Endothelial cell of umbilical vein (primary cell): ENCODE measurements around the gene PSMD3. TPM values are rescaled to one million over a fixed set of nuclear protein-coding genes. Genes with fewer than 3 reads are reported as not detected.

ENCODE experiments used
- BruUV-seq: library from RNA; stranded (reverse); fragments of 400-500 nt; replicated peaks from 2 replicates; lab custom pipeline; 2021; lab: Mats Ljungman, UMichigan
- CTCF ChIA-PET: fragments of 300-600, 350-600 bp; sonication (Branson Sonifier 250); formaldehyde crosslinking; loops from one replicate; lab custom pipeline; 2021; ENCODE audit warnings: antibody characterized with exemption, inconsistent platforms; lab: Charles Lee
- POLR2A ChIA-PET: fragments of 300-600, 350-600 bp; sonication (Branson Sonifier 250); formaldehyde crosslinking; loops from one replicate; lab custom pipeline; 2021; ENCODE audit warnings: antibody characterized with exemption, inconsistent platforms; lab: Charles Lee
- DNase-seq: peaks from one replicate; pipeline ENCODE4 v3.0.0-alpha.2; 2011; ENCODE audit warnings: low read depth, low spot score
- FAIRE-seq: peaks from 2 replicates; lab custom pipeline; 2011; peaks lifted over from hg19 to GRCh38; lab: Jason Lieb, UNC
- H2AFZ ChIP-seq: 2 replicates; pipeline ENCODE4 v1.6.0; 2012; ENCODE audit warnings: low read depth, low read length, control low read depth, inconsistent platforms
- H3K27ac ChIP-seq: 2 replicates; pipeline ENCODE4 v1.5.1; 2011; ENCODE audit warnings: low read depth, mild to moderate bottlenecking, control low read depth, low read length, moderate library complexity; ENCODE audit not compliant: insufficient read depth
- H3K27me3 ChIP-seq, 2 experiments: 2 replicates each; pipeline versions ENCODE4 v1.6.0 to v1.6.1; 2011; ENCODE audit warnings: low read length in 2 of 2, mixed read lengths in 1 of 2; ENCODE audit not compliant: control insufficient read depth in 2 of 2, insufficient read depth in 2 of 2
- H3K36me3 ChIP-seq, 2 experiments: 2 replicates in 1 of 2; 3 replicates in 1 of 2; pipeline ENCODE4 v1.5.1; 2011; ENCODE audit warnings: low read length in 2 of 2, mild to moderate bottlenecking in 1 of 2, moderate library complexity in 1 of 2; ENCODE audit not compliant: control insufficient read depth in 2 of 2, insufficient read depth in 2 of 2; ENCODE audit errors: extremely low read depth in 1 of 2
- H3K4me1 ChIP-seq: 3 replicates; pipeline ENCODE4 v1.5.1; 2011; ENCODE audit warnings: mild to moderate bottlenecking, low read length; ENCODE audit not compliant: control insufficient read depth, insufficient read depth; ENCODE audit errors: extremely low read depth
- H3K4me2 ChIP-seq: 2 replicates; pipeline ENCODE4 v1.6.1; 2011; ENCODE audit warnings: low read length, control low read depth, mixed read lengths; ENCODE audit not compliant: insufficient read depth
- H3K4me3 ChIP-seq, 3 experiments: fragments of 200-600 bp in 1 of 3; sonication (generic), shearing (Covaris generic) in 1 of 3; replicated peaks in 1 of 3; 2 replicates each; pipeline ENCODE4 v1.5.1; 2011 to 2016; ENCODE audit warnings: control low read depth in 3 of 3, low read length in 3 of 3, mild to moderate bottlenecking in 2 of 3, inconsistent platforms in 1 of 3, low read depth in 1 of 3, moderate library complexity in 1 of 3; ENCODE audit not compliant: insufficient read depth in 1 of 3
- H3K79me2 ChIP-seq: 2 replicates; pipeline ENCODE4 v1.6.0; 2012; ENCODE audit warnings: low read length, inconsistent platforms; ENCODE audit not compliant: control insufficient read depth, insufficient read depth
- H3K9ac ChIP-seq: replicated peaks from 2 replicates; pipeline ENCODE3; 2011; ENCODE audit warnings: low read length, control low read depth; ENCODE audit not compliant: insufficient read depth; ENCODE audit errors: extremely low read depth
- H3K9me1 ChIP-seq: replicated peaks from 3 replicates; pipeline ENCODE4 v1.6.0; 2011; ENCODE audit warnings: mild to moderate bottlenecking, low read length; ENCODE audit not compliant: control insufficient read depth, insufficient read depth; ENCODE audit errors: extremely low read depth
- H3K9me3 ChIP-seq: replicated peaks from 2 replicates; pipeline ENCODE4 v1.5.1; 2012; ENCODE audit warnings: low read length, inconsistent platforms; ENCODE audit not compliant: control insufficient read depth, insufficient read depth
- H4K20me1 ChIP-seq: replicated peaks from 2 replicates; pipeline ENCODE3; 2011; ENCODE audit warnings: mild to moderate bottlenecking, low read length; ENCODE audit not compliant: control insufficient read depth, insufficient read depth; ENCODE audit errors: extremely low read depth
- EZH2 ChIP-seq: IDR thresholded peaks from 2 replicates; pipeline ENCODE4 v1.6.1; 2012; ENCODE audit warnings: borderline replicate concordance, low read depth, mild to moderate bottlenecking, moderate library complexity, low read length, inconsistent platforms; ENCODE audit not compliant: severe bottlenecking
- FOS ChIP-seq: IDR thresholded peaks from 2 replicates; pipeline ENCODE4 v1.6.1; 2011; ENCODE audit warnings: mild to moderate bottlenecking, low read length, moderate library complexity, borderline replicate concordance; ENCODE audit not compliant: insufficient read depth
- GATA2 ChIP-seq: IDR thresholded peaks from 2 replicates; pipeline ENCODE4 v1.7.0; 2011; ENCODE audit warnings: low read depth, mild to moderate bottlenecking, moderate library complexity, mixed read lengths, low read length; ENCODE audit not compliant: insufficient read length, insufficient read depth
- JUN ChIP-seq: IDR thresholded peaks from 2 replicates; pipeline ENCODE4 v1.6.1; 2011; ENCODE audit warnings: borderline replicate concordance, low read depth; ENCODE audit not compliant: insufficient read length, insufficient read depth
- MYC ChIP-seq: IDR thresholded peaks from one replicate; pipeline ENCODE4 v1.6.1; 2011; ENCODE audit warnings: mild to moderate bottlenecking, low read depth, low read length
- POLR2A ChIP-seq: IDR thresholded peaks from 2 replicates; pipeline ENCODE4 v1.6.1; 2012; ENCODE audit warnings: low read depth, mild to moderate bottlenecking, control low read depth, low read length
- POLR2AphosphoS5 ChIP-seq: IDR thresholded peaks from 2 replicates; pipeline ENCODE4 v1.6.1; 2012; ENCODE audit warnings: low read depth, mild to moderate bottlenecking, control low read depth, low read length, moderate library complexity; ENCODE audit not compliant: insufficient read depth
- dilution Hi-C: fragments of 300-500 bp; cut with MboI; formaldehyde crosslinking; loops from one replicate; pipeline ENCODE4 v1.15.0; 2019; ENCODE audit warnings: low sequenced_read_pairs; ENCODE audit not compliant: extremely low pct_ligation_motif_present
- intact Hi-C: fragments of 100-400 bp; cut with micrococcal nuclease; formaldehyde crosslinking; loops from one replicate; pipeline ENCODE4 v1.10.0; 2022
- polyA plus RNA-seq, 4 experiments: library from polyadenylated mRNA; depleted of rRNA in 3 of 4; stranded (reverse) in 3 of 4; unstranded in 1 of 4; fragments of >200 nt; gene quantifications; 2 replicates each; pipeline versions ENCODE4 v1.2.1 to v1.2.3, GENCODE V29; 2011 to 2012; ENCODE audit warnings: missing spikeins in 1 of 4
- total RNA-seq: library from RNA; stranded (reverse); gene quantifications from 2 replicates; pipeline ENCODE4 v1.2.3, GENCODE V29; 2021
- TF ChIP-seq, protein P1 (sequence below): IDR thresholded peaks from 2 replicates; pipeline ENCODE4 v1.6.1; 2011; ENCODE audit not compliant: insufficient read depth, insufficient read length
- TF ChIP-seq, protein P2 (sequence below), 2 donors: IDR thresholded peaks; 1 replicate in 1 of 2; 2 replicates in 1 of 2; pipeline ENCODE4 v1.5.1; 2011; ENCODE audit warnings: low read length in 2 of 2, mild to moderate bottlenecking in 2 of 2, moderate library complexity in 2 of 2, control low read depth in 1 of 2, inconsistent platforms in 1 of 2, low read depth in 1 of 2; ENCODE audit not compliant: insufficient read depth in 1 of 2; ENCODE audit errors: extremely low read depth in 1 of 2

PSMD3 gene
- total and polyA plus RNA-seq, 2 donors (not counting 3 experiments of a cell fraction or from before 2014, with no cell fraction given): 120 to 136 TPM

DNA sequence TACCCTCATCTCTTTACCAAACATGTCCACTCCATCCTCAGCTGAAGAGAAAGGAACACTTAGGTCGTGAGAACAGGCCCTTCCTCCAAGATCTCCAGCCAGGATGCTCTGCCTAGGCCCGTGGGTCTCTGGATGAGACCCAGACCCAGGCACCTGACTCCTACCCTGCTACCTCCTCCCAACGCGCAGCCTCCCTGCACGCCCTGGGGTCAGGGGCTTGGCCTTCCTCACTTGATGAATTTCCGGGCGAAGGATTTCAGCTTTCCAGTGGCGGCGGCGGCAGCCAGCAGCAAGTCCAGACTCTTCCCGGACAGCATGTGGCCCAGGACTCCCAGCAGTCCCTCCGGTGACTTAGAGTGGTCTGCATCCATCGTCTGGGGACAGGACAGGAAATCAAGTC is 48.0 kb downstream of the PSMD3 start:
- intact Hi-C loops: no loop called here
- FAIRE-seq: no peak
- CTCF ChIA-PET: interaction anchor here (0.9 to 5.5 kb wide), 9 partner anchors 8 to 155 kb away, joined by 3 to 246 read pairs (median 5); partner anchors contain the start of gene CSF3

More for the DNA sequence above, 48.0 kb downstream of the PSMD3 start:
- no peaks in the 10 kb centered on the region for H4K20me1 ChIP-seq
- H3K27ac ChIP-seq: no peak overlapping the region
- H3K36me3 ChIP-seq: peaks cover 2 to 40% of the 10 kb centered on the region in 2 experiments
- no peaks in the 10 kb centered on the region for H3K9me3 ChIP-seq
- no peaks in the 10 kb centered on the region for H3K9me1 ChIP-seq
- POLR2A ChIA-PET: no interaction called here
- no TSS peak for BruUV-seq
- H3K4me1 ChIP-seq: peaks cover 32% of the 10 kb centered on the region
- no peak overlapping the region for H3K9ac ChIP-seq
- H2AFZ ChIP-seq: no peak overlapping the region
- DNase-seq: no peak
- no peak overlapping the region for H3K4me3 ChIP-seq
- H3K4me2 ChIP-seq: no peak overlapping the region
- H3K79me2 ChIP-seq: no peaks in the 10 kb centered on the region
- dilution Hi-C loops: no loop called here
- no peaks in the 10 kb centered on the region for H3K27me3 ChIP-seq
- TF ChIP-seq POLR2A (no peak), POLR2AphosphoS5 (no peak), MYC (no peak), GATA2 (no peak), FOS (no peak), EZH2 (no peak), JUN (no peak)
- TF ChIP-seq, protein P1, sequence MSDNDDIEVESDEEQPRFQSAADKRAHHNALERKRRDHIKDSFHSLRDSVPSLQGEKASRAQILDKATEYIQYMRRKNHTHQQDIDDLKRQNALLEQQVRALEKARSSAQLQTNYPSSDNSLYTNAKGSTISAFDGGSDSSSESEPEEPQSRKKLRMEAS: no peak
- TF ChIP-seq, protein P2, sequence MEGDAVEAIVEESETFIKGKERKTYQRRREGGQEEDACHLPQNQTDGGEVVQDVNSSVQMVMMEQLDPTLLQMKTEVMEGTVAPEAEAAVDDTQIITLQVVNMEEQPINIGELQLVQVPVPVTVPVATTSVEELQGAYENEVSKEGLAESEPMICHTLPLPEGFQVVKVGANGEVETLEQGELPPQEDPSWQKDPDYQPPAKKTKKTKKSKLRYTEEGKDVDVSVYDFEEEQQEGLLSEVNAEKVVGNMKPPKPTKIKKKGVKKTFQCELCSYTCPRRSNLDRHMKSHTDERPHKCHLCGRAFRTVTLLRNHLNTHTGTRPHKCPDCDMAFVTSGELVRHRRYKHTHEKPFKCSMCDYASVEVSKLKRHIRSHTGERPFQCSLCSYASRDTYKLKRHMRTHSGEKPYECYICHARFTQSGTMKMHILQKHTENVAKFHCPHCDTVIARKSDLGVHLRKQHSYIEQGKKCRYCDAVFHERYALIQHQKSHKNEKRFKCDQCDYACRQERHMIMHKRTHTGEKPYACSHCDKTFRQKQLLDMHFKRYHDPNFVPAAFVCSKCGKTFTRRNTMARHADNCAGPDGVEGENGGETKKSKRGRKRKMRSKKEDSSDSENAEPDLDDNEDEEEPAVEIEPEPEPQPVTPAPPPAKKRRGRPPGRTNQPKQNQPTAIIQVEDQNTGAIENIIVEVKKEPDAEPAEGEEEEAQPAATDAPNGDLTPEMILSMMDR (IDR thresholded peaks at IDR 0.05; ENCODE audit: extremely low read depth in 1 of 2, insufficient read depth in 1 of 2, low read depth in 1 of 2, low read length in 2 of 2): no peak
